COR-L47 (cell line): ENCODE data around the gene MPPE1.
A peak's percentile ranks its signal among the peaks of the same experiment; 100 is the strongest.
"Not testable (repeated sequence)": the region's sequence is repeated elsewhere in the genome, so short reads cannot be mapped to it uniquely, and the experiment has no call there.

Experiments used
- DNase-seq: peaks from one replicate; lab custom pipeline; 2025; lab: John Stamatoyannopoulos, UW

MPPE1 gene, protein sequence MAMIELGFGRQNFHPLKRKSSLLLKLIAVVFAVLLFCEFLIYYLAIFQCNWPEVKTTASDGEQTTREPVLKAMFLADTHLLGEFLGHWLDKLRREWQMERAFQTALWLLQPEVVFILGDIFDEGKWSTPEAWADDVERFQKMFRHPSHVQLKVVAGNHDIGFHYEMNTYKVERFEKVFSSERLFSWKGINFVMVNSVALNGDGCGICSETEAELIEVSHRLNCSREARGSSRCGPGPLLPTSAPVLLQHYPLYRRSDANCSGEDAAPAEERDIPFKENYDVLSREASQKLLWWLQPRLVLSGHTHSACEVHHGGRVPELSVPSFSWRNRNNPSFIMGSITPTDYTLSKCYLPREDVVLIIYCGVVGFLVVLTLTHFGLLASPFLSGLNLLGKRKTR

DNA sequence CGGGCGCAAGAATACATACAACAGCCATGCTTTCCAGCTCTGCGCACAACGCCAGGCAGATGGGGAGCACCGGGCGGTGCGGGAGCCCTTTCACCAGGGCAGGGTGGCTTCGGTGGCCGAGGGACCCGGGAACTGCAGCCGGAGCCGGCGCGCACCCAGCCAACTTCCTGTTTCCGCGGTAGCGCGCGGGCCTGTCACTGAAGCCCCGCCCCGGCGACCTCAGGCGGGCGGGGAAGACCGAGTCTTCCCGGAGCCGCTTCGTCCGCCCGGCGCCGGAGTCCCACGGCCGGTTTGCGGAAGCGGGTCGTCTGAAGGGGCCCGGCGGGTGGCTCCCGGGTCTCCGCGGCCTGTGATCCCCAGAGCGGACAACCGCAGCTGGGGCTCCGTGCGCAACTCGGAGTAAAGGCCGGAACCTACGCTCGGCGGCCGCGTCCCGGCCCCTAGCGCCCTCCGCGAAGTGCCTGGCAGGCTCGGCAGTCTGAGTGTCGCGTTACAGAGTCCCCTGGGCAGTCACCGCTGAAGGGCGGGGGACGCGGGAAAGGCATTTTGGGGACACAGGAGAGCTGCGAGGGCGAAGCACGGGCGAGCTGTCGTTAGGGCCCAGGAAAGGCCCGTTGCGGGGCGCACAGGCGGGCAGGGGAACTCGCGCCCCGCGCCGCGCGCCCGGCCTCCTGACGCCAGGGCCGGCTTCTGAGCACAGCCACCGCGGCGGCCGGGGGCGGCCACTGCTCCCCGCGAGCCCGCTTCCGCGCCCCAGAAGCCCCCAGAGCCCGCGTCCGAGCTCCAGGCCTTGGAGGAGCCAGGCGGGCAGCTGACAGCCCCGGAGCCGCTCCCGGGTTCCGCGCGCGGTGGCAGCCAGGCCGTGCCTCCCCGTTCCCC is at the start of gene MPPE1:
MPPE1 (minus strand) TSS at position 136 of the 879 bp plus-strand sequence. CDS start 11,053 bp downstream, outside the sequence.
- peak; percentile 91 for DNase-seq

DNA sequence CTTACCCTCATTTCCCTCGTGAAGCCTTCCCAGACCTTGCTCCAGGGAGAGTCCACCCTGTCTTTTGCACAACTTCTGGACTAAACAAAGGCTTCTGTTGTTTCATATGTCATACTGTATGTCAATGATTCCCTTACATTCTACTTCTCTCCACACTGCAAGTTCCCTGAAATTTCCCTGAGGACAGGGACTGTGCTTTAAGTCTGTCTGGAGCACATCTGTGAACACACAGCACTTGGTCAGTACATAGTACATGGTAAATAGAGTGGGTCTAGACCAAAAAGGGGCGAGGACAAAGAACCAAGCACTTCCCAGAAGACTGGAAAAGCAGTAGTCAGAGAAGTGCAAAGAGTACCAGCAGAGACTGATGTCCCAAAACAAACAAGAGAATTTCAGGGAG is 49.5 kb upstream of the MPPE1 start:
- DNase-seq = no peak

DNA sequence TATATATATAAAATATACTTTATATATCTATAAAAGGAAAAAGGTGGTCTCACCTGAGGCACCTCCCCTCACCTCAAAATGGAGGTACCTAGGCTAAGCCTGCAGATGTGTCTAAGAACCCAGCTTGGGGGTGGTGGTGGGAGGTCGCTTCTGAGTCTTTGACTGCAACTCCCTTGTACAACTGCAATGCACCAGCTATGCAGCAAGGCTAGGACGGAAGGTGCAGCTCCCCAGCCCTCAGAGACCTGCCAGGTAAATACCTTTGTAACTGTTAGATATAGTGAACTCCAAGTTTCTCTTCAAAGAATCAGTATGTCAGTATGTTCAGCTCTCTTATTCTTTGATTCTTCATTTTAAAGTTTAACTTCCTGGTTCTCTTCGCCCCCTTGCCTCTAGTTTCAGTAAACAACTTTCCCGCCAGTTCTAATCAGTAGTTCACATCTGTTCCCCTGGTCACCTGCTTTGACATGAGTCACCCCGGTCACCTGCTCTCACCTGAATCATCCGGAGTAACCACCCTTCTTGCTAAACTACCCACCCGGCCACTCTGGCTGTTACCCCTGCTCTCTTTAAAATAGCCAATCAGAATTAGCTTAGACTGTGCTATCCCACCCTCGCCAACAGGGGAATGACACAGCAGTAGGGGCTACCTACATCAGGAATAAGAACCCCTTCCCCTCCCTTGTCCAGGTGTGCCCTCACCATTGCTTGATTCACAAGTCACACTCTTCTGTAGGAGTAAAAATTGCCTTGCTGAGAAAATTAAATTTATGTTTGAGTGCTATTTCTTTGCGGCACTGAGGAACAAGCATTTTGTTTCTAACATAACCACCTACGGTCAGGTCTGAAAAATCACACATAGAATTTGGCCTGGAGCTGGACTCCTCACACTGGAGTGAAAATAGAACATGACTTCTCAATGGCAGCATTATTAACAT is 48.5 kb upstream of the MPPE1 start:
- no peak for DNase-seq

DNA sequence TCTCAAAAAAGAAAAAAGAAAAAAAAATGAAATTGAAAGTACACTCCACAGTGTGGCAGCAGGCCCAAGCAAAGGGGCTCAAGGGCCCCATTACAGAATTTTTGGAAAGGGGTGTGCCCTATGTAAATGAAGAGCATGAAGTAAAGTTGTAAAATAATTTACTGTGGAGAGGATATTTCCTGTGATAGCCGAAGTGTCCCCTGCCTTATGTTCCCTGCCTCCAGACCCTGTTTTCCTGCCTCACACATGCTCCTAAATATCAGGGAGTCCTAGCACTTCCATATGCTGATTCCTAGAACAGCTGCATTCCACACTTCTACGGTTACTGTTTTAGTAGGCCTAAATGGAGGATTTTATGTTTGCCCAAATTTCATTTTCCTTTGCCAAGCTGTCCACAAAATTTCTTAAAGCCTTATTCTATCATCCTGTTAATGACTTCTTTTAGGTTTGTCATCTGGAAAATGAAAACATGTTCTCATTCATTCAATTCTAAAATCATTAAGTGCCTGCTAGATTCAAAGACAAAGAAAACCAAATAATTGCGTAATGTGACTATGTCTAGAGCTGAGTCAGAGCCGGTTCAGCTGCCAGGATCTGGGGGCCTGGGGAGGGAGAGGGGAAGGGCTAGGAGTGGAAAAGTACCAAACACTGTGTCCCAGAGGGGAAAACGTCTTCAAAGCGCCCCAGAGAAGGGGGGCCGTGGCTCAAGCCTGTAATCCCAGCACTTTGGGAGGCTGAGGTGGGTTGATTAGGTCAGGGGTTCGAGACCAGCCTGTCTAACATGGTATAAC is 47.3 kb upstream of the MPPE1 start:
- DNase-seq = no peak

DNA sequence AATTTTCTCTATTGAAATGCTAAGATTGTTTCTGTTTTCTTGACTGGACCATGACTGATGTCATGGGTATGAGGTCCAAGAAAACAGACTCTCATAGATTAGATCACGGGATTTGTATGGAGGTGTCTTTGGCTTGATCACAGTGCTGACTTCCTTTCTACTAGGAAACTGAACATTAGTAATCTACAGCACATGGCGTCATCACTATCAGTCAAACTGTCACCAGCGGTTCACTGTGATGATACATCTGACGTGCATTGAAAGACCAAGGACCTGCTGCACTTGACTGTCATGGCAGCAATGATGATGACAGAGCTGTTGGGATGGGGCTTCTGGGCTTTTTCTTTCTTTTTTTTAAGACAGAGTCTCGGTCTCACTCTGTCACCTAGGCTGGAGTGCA is 45.0 kb upstream of the MPPE1 start:
- no peak for DNase-seq

DNA sequence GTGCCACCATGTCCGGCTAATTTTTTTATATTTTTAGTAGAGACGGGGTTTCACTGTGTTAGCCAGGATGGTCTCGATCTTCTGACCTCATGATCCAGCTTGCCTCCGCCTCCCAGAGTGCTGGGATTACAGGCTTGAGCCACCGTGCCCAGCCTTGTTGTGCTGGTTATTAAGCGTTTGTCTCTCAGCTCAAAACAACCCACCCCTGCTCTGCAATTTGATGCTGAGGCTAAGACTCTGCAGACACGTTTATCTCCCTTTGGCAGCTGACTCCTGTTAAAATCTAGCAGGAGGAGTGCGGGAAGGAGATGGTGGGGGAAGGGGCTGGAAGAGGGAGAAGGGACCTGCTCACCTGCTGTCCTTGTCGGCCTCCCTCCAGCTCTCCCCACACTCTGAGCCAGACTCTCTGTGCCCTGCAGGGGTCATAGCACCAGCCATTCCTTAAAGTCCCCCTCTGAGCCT is 43.3 kb upstream of the MPPE1 start:
- no peak for DNase-seq

DNA sequence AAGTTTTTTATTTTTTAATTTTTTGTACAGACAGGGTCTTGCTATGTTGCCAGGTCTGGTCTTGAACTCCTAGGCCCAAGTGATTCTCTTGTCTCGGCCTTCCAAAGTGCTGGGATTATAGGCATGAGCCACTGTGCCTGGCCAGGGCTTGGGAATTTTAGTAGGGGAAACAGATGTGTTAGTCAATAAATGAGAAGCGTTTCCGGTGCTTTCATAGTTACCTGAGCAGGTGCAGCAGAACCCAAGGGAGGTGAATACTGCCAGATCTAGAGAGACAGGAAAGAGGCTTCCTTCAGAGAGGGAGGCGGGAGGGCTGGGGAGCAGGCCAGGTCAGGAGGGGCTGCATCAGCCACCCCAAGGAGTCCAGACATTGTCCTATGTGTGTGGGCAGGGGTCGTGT is 42.7 kb upstream of the MPPE1 start:
- no peak for DNase-seq

DNA sequence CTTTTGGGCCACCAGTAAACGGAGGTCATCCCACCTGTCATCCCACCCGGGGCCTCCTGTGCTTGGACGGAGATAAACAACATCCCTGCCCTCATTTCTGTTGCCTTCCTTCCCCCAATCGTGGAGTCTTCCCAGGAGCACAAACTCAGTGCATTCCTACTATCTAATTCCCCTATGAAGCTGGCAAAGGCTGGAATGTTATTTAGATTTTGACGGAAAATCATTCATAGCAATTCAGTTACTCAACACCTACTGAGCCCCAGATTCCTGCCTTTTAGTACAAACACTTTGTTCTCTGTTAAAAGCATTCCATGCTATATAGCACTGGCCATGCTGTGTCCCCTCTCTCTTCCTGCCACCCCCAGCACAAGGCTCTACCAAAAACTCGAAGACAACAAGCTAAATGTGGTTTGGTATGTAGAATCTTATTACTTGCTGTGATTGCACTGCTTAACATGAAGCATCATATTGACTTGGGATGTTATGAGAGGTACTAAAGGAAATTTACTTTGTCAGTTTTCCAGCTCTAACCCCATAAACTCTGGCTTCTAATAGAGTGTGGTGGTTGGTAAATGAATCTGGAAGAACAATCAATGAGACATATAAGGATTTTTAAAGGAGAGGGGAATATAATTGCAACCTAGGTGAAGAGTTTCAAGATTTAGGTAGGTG is 40.9 kb upstream of the MPPE1 start:
- no peak for DNase-seq

DNA sequence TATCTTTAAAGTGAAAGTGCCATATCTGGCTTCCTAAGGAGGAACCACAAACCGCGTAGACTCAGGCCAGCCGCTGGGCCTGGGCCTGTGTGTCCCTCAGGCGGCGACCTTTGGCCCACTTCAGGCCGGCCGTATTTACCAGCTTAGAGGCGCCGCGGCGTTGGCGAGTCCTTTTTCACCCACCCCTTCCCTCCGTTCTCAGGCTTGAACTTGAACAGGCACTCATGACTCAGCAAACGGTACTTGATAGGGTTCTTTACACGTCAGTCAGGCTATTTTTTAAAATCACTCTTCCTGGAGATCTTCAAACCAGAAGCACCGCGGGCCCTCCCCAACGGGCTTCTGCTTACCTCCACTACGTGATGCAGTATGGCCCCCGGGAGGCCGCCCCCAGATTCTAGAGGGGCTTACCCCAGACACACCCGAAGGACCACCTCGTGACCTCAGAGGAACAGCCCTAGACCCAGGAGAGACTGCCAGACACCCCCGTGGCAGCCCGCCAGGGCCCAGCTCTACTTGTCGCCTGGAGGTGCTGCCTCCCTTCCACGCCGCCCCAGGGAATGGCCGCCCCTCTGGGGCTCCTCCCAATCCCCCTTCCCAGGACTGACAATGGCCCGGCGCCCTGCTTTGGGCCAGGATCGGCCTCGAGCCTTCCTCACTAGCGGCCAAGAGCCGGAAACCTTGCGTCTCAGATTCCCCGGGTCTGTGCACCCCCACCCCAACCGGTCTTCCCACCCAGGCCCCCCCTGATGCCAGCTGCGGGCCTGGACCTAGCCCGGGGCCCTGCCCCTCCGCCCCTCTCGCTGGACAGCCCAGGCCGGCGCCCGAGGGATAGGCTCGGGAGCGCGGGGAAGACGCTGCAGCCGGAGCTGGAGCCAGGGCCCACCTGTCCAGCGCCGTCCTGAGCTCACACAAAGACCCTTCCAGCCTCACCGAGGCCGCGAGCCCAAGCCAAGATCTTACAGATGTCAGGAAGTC is 39.4 kb upstream of the MPPE1 start:
- no peak for DNase-seq

DNA sequence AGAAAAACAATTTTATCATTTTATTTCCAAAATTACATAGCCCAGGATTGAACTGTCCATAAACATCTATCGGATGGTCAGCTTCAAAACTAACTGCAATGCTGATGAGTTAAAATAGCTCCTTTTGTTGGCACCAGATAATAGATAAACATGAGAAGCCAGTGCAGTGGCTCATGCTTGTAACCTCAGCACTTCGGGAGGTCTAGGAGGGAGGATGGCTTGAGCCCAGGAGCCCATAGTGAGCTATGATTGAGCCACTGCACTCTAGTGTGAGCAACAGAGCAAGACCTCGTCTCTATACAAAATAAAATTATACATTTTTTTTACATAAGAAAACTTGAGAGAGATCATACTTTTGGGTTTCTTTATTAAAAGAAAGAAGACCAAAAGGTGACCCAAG is 38.6 kb upstream of the MPPE1 start:
- DNase-seq = no peak

DNA sequence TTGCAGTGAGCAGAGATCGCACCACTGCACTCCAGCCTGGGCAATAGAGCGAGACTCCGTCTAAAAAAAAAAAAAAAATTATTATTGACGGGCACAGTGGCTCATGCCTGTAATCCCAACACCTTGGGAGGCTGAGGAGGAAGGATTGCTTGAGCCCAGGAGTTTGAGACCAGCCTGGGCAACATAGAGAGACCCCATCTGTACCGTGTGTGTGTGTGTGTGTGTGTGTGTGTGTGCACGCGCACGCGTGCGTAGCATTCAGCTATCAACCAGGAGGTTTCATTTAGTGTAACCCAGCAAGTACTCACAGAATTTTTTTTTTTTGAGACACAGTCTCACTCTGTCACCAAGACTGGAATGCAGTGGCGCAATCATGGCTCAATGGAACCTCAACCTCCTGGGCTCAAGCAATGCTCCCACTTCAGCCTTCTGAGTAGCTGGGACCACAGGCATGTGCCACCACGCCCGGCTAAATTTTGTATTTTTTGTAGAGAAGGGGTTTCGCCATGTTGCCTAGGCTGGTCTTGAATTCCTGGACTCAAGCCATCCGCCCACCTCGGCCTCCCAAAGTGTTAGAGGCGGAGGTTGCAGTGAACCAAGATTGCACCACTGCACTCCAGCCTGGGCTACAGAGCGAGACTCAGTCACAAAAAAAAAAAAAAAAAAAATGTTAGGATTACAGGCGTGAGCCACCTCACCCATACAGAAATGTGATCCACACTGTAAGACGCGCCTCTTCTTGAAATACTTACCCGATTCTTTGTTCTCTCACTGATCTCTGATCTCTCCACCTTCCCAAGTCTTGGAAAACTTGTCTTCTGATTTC is 37.9 kb upstream of the MPPE1 start:
- not testable (repeated sequence) for DNase-seq

DNA sequence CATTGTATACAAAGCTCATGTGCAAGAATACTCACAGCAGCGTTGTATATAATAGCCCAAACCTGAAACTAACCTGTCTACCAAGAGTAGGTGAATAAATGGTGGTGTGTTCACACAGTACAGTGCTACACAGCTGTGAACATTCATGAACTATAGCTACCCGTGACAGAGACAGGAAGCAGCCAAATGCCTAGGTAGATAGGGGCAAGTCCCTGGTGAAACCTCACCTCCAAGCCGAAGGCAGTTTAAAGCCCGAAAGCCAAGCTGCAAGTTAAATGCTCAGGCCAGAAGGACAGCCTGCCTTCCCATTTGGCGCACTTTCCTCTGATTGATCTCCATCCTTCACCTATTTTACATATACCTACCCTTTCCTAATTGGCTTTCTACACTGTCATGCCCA is 36.7 kb upstream of the MPPE1 start:
- DNase-seq = no peak

DNA sequence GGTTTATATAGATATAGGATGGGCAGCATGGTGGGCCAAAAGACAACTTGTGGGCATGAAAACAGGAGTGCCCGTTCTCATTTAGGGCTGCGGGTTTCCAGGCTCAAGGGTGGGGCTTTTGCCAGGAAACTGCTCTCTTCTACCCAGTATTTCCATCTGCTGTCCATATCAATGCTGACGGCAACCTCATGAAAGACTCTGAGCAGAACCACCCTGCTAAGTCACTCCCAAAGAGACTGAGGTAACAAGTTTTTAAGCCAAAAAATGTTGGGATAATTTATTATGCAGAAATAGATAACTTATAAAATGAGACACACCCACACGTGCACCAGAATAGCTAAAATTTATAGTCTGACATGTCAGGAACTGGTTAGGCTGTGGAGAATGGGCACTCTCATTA is 36.1 kb upstream of the MPPE1 start:
- no peak for DNase-seq

DNA sequence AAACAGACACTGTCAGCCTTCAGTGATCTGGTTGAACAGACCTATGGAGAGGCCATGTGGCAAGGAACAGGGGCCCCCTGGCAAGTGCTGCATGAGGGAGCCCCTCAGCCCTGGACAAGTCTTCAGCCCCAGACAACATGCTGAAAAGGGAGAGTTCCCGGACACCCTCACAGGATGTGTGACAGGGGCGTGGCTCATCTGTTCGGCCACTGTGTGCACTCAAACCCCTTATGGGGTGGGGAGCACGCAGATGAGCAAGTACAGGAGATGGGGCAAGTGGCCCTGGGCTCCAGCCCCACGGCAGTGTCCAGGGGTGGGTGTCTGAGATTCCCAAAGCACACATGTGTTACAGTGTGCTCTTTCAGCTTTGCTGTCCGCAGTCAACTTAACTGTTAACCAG is 35.4 kb upstream of the MPPE1 start:
- no peak for DNase-seq

DNA sequence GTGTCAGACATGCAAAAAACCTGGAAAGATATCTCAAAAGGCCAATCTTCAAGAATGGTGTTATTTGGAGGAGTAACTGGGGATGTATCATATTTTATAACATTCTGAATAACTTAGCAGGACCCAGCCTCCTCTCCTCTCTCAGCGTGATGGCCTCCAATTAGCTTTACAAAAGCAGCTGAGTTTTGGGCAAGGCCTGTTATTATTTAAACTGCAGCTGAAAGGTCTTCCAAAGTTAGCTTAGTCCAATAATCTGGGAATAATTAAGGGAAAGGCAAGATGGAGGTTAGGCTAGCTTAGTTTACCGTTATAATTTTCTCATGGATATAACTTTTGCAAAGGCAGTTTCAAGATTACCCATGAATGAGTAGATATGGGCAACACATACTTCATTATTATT is 32.8 kb upstream of the MPPE1 start:
- DNase-seq = no peak

DNA sequence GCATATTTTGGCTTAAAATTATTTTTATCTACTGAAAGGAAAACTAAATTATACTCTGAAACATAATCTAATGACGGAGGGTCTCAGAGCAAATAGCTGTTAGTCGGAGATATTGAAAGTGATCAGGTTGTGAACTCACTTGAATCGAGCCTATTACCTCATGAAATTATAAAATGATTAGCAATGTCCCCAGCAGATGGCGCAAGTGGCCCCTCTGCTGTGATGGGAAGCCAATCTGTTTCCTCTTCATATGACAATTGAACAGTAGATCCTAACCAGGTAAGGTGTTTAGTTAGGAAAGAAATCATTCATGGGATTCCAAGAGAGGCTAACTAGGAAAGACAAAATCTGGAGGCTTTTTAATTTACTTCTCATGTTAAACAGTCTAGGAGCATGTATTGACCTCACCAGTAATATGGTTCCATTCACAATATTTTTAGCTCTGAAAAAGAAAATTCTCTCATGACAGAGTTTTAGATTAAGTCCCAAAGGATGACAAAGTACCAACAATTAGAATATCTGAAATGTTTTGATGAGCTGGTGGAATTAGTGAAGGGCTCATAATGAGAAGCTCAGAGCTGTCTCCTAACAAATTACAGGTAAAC is 29.9 kb upstream of the MPPE1 start:
- peak; percentile 51 for DNase-seq

DNA sequence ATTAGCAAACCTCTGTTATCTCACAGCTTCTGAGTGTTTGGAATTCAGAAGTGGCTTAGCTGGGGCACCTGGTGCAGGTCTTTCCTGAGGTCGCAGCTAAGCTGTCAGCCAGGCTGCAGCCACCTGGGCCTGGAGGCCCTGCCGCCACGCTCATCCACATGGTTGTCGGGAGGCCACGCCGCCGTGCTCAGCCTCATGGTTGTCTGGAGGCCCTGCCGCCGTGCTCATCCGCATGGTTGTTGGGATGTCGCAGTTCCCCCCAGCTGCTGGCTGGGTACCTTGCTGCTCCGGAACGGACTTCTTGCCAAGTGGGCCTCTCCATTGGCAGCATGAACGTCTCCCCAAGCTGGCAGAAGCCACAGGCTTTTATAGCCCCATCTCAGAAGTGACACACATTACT is 24.3 kb upstream of the MPPE1 start:
- no peak for DNase-seq

DNA sequence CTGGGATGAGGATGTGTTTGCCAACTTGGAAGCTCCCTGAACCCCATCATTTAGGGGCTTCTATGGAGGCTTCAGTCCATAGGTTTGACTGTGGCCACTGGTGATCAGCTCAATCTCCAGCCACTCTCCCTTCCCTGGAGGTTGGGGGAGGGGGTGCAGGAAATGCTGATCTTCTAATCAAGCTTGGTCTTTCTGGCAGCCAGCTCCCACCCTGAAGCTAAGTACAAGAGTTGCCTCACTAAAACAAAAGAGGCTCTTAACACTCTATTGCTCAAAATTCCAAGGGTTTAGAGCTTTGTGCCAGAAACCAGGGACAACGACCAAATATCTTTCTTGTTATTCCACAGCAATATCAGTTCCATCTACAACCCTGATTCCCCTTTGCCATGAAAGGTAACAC is 19.4 kb upstream of the MPPE1 start:
- no peak for DNase-seq
